Bone marrow (tissue), 2 donors: ENCODE measurements around the gene MYMX.

Experiments
- DNase-seq, 2 donors: peaks; one replicate each; lab custom pipeline; 2025; lab: John Stamatoyannopoulos, UW

The MYMX gene

DNA sequence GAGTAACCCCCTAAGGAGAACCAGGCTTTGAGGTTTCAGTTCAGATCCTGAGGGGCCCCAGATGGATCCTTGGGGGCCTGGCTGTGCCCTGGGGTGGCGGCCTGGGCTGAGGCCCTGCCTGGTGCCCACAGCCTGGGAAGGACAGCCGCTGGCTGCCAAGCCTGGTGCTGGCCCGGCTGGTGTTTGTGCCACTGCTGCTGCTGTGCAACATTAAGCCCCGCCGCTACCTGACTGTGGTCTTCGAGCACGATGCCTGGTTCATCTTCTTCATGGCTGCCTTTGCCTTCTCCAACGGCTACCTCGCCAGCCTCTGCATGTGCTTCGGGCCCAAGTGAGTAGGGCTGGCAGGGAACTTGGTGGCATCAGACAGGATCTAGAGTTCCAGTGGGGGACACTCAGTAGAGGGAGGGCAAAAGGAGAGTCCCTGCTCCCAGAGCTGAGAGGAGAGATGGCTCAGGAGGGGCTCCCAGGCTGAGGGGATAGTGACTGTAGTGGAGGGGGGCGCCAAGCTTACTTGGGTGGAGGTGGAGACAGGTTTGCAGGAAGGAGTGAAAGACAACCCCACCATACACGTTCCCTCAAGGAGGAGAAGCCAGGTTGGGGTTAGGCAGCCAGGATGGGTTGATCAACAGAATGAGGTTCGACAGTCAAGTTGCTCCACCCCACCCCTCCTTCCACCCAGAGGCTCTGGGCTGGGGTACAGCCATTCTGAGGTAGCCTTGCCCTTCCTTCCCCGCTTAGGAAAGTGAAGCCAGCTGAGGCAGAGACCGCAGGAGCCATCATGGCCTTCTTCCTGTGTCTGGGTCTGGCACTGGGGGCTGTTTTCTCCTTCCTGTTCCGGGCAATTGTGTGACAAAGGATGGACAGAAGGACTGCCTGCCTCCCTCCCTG lies 16.2 kb downstream of the MYMX start:
- DNase-seq = no peak

DNA sequence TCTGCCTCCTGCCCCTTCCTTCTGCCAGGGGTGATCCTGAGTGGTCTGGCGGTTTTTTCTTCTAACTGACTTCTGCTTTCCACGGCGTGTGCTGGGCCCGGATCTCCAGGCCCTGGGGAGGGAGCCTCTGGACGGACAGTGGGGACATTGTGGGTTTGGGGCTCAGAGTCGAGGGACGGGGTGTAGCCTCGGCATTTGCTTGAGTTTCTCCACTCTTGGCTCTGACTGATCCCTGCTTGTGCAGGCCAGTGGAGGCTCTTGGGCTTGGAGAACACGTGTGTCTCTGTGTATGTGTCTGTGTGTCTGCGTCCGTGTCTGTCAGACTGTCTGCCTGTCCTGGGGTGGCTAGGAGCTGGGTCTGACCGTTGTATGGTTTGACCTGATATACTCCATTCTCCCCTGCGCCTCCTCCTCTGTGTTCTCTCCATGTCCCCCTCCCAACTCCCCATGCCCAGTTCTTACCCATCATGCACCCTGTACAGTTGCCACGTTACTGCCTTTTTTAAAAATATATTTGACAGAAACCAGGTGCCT lies 16.9 kb downstream of the MYMX start:
- no peak for DNase-seq

DNA sequence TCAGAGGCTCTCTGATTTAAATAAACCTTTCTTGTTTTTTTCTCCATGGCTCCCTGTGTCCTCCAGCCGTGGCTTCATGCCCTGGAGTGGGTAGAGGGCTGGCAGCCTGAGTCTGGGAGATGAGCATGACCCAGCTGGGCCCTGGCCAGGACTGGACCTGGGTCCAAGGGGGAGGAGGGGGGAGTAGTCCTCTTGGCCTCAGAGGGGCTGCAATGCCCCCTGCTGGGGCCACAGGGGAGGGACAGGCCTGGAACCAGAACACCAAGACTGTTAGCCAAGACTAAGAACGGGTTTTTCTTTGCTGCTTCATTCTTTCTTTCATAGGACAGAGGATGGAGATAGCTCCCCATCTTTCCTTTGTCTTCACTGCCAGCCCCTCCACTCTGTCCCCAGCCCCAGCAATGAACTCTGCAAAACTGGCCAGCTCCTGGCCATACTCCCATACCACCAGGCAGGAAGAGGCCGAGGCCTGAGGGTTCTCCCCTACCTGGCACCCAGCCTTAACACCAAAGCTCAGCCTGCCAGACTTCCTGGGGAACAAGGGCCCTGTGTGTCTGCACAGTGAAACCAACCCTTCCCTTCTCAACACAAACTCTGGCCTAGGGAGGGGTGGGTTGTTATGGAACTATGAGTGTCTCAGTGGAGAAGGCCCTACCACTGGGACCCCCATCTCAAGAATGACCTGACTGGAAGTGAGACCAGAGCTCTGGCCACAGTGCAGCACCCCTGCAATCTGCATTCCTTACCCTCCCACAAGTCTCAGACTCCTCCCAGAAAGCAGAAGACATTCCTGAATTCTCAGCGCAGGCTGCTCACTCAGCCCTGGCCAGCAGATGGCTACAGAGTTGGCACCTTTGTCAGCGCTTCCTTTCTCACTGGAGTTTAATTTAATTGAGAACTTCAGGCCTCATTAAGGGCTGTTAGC lies 17.6 kb downstream of the MYMX start:
- DNase-seq = no peak

DNA sequence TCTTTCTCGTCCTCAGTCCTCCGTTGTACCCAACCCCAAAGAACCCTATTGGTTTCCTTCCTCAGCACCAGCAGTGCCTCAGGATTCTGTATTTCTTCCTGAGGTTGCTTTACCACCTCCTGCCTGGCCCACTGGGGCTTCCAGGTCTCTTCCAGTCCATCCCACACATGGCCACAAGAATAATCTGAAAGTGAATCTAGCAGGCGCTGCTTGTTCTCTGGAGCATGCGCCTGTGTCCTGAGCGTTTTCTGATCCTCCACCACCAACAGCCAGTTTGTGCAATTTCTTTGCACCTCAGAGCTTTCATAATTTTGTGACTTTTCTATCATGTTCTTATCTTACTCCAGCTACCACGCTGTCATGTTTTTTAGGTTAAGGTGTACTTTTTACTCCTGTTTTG lies 18.5 kb downstream of the MYMX start:
- DNase-seq = no peak

DNA sequence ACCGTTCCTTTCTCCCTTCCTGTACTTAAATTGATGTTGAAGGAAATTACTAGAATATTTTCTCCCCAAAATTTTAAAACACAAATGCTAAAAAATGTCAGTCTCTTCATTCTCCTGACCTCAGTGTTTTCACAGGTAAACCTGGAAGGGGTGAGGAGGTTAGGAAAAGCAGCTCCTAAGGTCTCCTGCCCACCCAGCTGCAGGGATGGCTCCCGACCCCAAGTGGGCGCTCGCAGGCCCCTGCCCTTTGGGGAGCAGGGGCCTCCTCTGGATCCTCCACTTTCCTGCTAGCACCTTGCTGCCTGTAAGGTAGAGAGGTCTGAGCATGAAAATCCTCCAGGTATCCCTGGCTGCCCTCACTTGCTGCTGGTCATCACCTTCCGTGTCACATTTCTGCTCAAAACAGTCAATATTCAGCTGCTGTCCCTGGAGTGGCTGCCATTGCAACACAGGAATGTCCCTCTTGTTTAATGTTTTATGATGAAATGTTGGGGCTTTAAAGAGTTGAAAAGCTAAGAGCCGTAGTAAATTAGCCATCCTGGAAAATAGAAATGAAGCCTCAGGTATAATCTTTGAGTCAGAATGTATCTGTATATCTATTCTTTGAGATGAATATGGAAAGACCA lies 19.3 kb downstream of the MYMX start:
- no peak for DNase-seq

DNA sequence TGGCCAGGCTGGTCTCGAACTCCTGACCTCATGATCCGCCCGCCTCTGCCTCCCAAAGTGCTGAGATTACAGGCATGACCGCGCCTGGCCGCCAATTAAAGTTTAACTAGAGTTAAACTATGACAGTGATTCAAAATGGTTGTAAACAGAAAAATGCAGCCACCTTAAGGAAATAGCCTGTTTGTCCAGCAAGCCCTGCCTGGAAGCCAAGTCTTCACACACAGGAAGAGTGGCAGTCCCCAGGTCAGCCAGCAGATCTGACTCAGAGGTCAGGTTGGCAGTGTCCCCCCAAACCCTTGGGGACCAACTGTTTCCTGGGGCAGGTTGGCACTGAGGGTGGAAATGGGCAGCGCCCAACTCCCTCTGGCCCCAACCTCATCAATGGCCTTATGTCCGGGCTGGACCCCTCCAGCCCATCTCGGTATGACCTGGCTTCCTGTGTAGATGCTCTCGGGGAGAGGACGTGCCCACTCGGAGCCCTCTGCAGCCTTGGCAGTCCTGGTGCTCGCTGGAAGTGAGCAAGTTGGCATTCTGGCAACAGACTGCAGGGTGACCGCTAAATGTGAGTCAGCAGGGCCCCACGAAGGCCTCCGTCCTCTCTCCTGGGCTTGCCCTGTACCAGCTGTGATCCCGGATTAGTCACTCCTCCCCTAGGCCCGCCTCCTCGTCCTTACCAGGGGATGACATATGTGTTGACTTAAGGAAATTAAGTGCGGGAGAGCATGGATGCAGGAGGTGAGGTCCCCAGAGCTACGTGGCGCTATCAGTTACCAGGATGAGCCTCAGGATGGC lies 20.5 kb downstream of the MYMX start:
- DNase-seq = peak; percentile 85 to 97

DNA sequence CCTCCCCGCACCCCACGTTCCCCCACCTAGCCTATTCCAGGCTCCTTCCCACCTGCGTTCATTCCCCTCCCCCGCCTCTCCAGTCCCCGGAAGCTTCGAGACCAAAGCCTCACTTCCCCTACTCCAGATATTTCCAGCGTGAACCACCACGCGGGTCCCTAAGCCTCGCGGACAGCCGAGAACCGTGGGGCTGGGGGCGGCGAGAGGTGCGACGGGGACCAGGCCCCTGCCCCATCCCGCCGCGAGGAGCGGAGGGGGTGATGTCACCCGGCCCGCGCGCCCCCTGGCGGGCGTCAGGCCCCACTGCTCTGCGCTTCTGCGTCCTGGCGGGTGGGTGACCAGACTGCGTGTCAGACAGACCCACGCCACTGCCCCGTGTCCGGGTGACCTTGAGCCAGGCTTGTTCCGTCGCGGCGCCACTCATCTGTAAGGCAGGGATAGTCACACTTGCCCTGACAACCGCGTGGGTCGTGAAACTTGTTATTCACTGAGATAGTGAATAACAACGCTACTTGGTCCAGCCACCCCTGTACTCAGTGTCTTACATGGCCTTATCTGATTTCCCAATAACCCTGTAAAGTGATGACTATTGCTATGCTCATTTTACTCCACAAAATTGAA lies 21.2 kb downstream of the MYMX start:
- peak; percentile 46 to 89 for DNase-seq

DNA sequence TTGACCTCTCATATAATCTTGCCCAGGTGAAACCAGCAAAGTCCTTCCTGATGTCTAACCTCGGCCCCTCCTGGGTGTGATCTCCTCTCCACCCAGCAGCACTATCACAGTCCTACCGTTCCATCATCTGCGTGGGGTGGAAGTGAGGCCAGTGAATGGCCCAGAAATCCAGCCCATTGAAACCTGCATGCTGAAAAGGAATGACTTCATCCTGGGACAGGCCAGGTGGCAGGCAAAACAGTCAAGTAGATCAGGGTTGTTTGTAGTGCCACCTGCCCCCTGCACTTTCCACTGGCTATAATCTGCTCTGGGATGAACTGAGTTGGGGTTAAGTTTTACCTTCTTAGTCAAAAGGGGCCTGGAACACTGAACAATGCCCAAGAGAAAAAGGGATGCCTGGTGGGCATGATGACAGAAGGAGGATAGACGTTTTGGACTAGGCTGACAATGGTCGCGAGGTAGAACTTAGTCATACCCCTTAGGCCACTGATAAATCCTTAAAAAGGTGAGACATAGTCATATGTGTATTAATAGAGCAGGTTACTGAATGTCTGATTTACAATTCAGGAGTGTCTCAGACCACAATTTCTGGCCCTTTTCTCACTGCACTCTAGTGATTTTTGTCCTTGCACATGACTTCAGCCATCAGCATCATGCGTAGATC lies 22.1 kb downstream of the MYMX start:
- no peak for DNase-seq

DNA sequence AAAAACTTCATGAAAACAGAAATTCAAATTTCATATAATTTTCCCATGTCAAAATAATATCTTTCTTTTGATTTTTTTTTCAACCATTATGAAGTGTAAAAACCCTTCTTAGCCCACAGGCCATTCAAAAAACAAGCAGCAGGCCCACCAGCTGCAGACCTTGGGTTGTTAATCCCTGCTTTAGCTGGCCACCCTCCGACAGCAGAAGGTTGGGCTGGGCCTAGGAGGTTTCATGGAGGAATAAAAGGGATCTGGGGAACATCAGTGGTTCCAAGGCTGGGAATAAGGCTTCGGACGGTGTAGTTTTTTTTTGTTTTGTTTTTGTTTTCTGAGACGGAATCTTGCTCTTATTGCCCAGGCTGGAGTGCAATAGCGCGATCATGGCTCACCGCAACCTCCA lies 26.6 kb downstream of the MYMX start:
- DNase-seq = no peak

DNA sequence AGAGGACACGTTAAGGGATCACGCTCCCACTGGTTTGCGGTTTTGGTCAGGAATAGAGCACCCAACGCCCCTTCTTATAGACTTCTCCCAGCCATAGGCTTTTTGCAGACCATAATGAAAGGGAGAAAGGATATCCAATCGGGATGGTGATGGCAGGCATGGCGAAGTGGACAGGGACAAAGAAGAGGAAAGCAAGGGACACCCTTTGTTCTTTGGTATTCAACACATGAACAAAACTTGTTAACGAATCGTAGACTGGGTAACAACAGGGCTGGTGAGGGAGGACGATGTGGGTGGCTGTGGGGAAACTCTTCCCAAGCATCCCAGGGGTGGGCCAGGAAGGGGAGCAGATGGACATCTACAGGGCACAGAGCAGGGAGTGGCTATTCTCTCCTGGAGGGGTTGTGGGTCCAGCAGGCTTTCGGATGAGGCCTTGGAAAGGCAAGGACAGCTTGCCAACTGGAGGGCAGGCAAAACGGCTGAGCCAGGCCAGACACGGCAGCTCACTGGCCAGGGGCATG lies 28.7 kb downstream of the MYMX start:
- DNase-seq = no peak

DNA sequence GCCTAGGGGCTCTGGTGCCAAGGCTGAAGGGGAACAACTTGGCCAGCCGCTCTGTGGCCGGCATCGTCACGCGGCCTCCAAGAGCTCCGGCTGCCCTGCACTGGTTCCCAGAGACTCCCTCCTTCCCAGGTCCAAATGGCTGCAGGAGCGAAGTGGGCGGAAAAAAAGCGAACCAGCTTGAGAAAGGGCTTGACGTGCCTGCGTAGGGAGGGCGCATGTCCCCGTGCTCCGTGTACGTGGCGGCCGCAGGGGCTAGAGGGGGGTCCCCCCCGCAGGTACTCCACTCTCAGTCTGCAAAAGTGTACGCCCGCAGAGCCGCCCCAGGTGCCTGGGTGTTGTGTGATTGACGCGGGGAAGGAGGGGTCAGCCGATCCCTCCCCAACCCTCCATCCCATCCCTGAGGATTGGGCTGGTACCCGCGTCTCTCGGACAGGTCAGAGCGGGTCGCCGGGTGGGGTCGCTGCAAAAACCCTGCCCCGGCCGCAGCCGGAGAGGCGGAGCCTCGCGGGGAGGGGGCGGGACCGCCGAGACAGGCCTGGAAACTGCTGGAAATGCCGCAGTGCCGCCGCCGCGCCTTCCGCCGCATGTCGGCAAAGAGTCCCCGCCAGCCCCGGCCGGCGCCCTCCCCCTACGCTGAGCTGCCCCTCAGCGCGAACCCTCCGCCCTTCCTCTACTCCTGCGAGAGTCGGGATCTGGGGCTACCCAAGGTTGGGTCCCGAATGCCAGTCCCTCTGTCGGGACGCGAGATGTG lies 29.4 kb downstream of the MYMX start:
- peak; percentile 45 to 78 for DNase-seq

DNA sequence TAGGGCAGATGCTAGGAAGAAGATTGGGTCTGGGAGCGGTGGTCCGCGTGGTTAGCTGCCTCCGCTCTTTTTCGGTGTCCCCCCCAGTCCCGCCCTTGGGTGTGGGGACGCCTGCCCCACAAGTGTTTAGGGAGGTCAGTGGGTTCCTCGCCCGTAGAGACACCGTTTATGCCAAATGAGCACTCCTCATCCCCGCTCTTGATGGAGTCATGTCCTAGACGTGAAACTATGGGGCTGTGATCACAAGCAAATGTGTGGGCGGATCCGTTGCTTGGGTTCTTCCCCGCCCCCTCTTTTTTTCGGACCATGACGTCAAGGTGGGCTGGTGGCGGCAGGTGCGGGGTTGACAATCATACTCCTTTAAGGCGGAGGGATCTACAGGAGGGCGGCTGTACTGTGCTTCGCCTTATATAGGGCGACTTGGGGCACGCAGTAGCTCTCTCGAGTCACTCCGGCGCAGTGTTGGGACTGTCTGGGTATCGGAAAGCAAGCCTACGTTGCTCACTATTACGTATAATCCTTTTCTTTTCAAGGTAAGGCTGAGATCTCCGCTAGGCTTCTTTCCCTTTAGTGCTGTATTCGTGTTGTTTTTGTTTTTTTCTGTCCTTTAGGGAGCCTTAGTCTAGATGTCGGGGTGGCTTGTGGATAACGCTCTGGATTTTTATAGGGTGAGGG lies 30.1 kb downstream of the MYMX start, which contains the start of gene HSP90AB1:
Gene HSP90AB1, plus strand, starts transcription at position 439 of the 675 bp plus-strand sequence. CDS start 1,529 bp downstream, outside the sequence.
- DNase-seq = peak; percentile 78 to 88

DNA sequence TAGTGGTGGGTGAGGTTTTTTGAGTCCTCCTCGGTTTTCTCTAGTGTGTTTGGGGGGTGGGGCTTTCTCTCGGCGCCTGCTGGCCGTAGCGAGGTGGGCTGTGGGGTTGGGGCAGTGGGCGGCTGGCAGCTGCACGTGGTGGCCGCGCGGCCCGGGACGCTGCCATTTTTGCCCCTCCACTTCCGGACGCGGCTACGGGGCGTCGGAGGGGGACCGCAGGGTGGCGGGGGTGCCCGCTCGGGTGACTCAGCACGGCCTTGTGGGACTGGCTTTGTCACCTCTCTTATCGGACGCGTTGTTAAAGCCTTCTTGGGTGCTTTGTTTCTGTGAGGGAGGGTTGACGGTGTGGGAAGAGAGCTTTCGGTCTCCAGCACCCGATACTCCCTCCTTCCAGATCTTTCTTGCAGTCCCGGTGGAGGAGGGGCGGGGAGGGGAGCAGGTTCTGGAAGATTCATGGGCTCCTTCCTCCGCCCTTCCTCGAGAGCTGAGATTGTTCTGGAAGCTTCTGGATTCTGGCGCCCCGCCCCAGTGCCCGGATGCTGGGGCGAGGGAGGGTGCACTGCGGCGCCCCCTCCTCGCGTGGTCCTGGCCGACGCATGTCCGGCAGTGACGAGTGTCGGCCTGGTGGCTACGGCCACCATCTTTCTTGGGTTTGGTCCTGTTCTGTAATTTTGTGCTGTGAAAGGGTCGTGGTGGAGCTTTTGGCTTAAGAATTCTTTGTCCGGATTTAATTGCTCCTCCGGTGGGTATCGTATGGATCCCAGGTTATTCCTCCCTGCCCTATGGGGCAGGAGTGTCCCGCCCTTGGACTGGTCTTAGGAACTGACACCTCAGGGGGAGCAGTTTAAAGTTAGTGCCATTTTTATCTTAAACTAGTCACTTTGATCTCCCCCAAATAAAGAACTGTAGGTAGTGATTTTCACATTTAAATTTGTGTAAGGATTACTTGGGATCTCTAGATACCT lies 30.9 kb downstream of the MYMX start:
- peak; percentile 66 to 77 for DNase-seq

DNA sequence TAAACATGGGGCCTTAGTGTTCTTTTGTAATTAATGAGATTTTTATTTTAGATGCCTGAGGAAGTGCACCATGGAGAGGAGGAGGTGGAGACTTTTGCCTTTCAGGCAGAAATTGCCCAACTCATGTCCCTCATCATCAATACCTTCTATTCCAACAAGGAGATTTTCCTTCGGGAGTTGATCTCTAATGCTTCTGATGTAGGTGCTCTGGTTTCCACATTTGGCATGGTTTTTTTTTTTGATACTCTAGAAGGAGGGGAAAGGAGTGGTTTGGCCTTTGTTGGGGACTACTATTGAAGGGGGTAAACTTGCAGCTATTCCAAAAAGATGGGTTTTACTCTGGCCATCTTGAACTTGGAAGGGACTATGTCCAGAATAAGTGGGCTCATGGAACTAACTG lies 31.9 kb downstream of the MYMX start:
- DNase-seq = no peak

DNA sequence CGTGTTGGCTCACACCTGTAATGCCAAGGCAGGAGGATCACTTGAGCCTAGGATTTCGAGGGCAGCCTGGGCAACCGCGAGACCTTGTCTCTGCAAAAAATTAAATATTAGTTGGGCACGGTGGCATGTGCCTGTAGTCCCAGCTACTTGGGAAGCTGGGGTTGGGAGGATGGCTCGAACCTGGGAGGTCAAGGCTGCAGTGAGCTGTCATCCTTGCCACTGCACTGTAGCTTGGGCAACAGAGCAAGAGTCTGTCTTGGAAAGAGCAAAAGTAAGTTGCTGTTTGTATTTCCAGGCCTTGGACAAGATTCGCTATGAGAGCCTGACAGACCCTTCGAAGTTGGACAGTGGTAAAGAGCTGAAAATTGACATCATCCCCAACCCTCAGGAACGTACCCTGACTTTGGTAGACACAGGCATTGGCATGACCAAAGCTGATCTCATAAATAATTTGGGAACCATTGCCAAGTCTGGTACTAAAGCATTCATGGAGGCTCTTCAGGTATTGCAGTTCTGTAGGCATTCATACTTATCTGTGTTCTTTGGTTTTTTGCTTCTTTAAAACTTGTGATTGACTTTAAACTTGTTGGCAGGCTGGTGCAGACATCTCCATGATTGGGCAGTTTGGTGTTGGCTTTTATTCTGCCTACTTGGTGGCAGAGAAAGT lies 32.5 kb downstream of the MYMX start:
- DNase-seq = no peak

DNA sequence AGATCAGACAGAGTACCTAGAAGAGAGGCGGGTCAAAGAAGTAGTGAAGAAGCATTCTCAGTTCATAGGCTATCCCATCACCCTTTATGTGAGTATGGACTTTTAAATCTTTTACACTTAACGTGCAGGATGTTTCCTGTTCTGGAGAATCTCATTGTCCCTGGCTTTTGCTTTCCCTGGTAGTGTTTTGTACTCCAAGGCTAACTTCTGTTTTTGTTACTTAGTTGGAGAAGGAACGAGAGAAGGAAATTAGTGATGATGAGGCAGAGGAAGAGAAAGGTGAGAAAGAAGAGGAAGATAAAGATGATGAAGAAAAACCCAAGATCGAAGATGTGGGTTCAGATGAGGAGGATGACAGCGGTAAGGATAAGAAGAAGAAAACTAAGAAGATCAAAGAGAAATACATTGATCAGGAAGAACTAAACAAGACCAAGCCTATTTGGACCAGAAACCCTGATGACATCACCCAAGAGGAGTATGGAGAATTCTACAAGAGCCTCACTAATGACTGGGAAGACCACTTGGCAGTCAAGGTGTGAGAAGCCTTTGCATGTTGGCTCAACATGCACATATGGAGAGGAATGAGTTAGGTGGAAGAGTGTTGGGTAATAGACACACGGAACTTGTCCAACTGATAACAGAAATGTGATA lies 33.5 kb downstream of the MYMX start:
- no peak for DNase-seq
